Inferior parietal cortex (tissue), 1 donor: Measurements from ENCODE around the gene SYNGR1.
"Not testable (repeated sequence)": the region's sequence is repeated elsewhere in the genome, so short reads cannot be mapped to it uniquely, and the experiment has no call there.

Source experiments
- DNase-seq: peaks from one replicate; pipeline ENCODE4 v3.0.0-alpha.2; 2016; ENCODE audit errors: extremely low spot score

Gene SYNGR1

GRCh38 chr22:39351689-39352214, 2.0 kb downstream of the SYNGR1 start:
- no peak for DNase-seq

- no peak for DNase-seq
These were observed 2.6 kb downstream of the SYNGR1 start for GRCh38 chr22:39352306-39352891.

GRCh38 chr22:39353346-39353745, 3.6 kb downstream of the SYNGR1 start:
- DNase-seq = no peak

GRCh38 chr22:39355080-39355479, 5.3 kb downstream of the SYNGR1 start:
- no peak for DNase-seq

GRCh38 chr22:39355805-39356204, 6.0 kb downstream of the SYNGR1 start:
- not testable (repeated sequence) for DNase-seq

GRCh38 chr22:39356464-39356863, 6.7 kb downstream of the SYNGR1 start:
- no peak for DNase-seq

- not testable (repeated sequence) for DNase-seq
These were observed 7.6 kb downstream of the SYNGR1 start for GRCh38 chr22:39357110-39358108.

GRCh38 chr22:39358197-39358596, 8.4 kb downstream of the SYNGR1 start:
- DNase-seq = not testable (repeated sequence)

- no peak for DNase-seq
These were observed 9.9 kb downstream of the SYNGR1 start for GRCh38 chr22:39359659-39360195.

GRCh38 chr22:39360242-39360641, 10.5 kb downstream of the SYNGR1 start:
- no peak for DNase-seq

GRCh38 chr22:39360674-39361413, 11.1 kb downstream of the SYNGR1 start:
- no peak for DNase-seq

- DNase-seq = no peak
These were observed 11.7 kb downstream of the SYNGR1 start for GRCh38 chr22:39361496-39361895.

GRCh38 chr22:39362271-39362670, 12.5 kb downstream of the SYNGR1 start:
- DNase-seq = no peak

- no peak for DNase-seq
These were observed 13.1 kb downstream of the SYNGR1 start for GRCh38 chr22:39362932-39363331.

- DNase-seq = no peak
These were observed 14.1 kb downstream of the SYNGR1 start for GRCh38 chr22:39363751-39364515.

GRCh38 chr22:39364714-39365491, 15.1 kb downstream of the SYNGR1 start:
- DNase-seq = no peak

GRCh38 chr22:39365492-39365780, 15.6 kb downstream of the SYNGR1 start:
- DNase-seq = no peak

- no peak for DNase-seq
These were observed 17.2 kb downstream of the SYNGR1 start for GRCh38 chr22:39367035-39367434.

- no peak for DNase-seq
These were observed 18.7 kb downstream of the SYNGR1 start for GRCh38 chr22:39368461-39368911.

- no peak for DNase-seq
These were observed 19.4 kb downstream of the SYNGR1 start for GRCh38 chr22:39369186-39369585.
